IMR-90 (cell line): ENCODE results near the gene APCDD1L. TPM values are rescaled to one million over a fixed set of nuclear protein-coding genes. Genes with fewer than 3 reads are reported as not detected.

ENCODE experiments used
- ATAC-seq: fragments of 200-7000 bp; cut with Tn5 transposase; 2 replicates; pipeline ENCODE4 v1.9.1; 2020; ENCODE audit warnings: low read depth, mild to moderate bottlenecking, moderate library complexity
- BruUV-seq: library from RNA; stranded (reverse); fragments of 400-500 nt; replicated peaks from 2 replicates; lab custom pipeline; 2021; lab: Mats Ljungman, UMichigan
- CTCF ChIA-PET: fragments of 300-600 bp; formaldehyde crosslinking; extraction: SDS; loops from one replicate; lab custom pipeline; 2021; ENCODE audit warnings: antibody characterized with exemption; lab: Yijun Ruan, JAX
- POLR2A ChIA-PET: fragments of 300-600 bp; sonication (Branson Sonifier 250); formaldehyde crosslinking; loops from one replicate; lab custom pipeline; 2022; ENCODE audit warnings: antibody characterized with exemption; ENCODE audit not compliant: unreplicated experiment; lab: Charles Lee
- DNase-seq: peaks from one replicate; pipeline ENCODE4 v3.0.0; 2013
- H2AFZ ChIP-seq: replicated peaks from 2 replicates; pipeline ENCODE3; 2013; ENCODE audit warnings: low read length, mild to moderate bottlenecking; ENCODE audit not compliant: poor library complexity
- H2AK5ac ChIP-seq: 2 replicates; pipeline ENCODE4 v1.6.1; 2013; ENCODE audit warnings: low read depth, low read length, inconsistent platforms
- H2AK9ac ChIP-seq: replicated peaks from 2 replicates; pipeline ENCODE3; 2013; ENCODE audit warnings: mild to moderate bottlenecking, low read depth, low read length, moderate library complexity; ENCODE audit not compliant: poor library complexity
- H2BK120ac ChIP-seq: 2 replicates; pipeline ENCODE4 v1.6.1; 2013; ENCODE audit warnings: low read depth, low read length, inconsistent platforms
- H2BK15ac ChIP-seq: 3 replicates; pipeline ENCODE4 v1.6.1; 2013; ENCODE audit warnings: low read depth, low read length, inconsistent platforms
- H2BK20ac ChIP-seq: 2 replicates; pipeline ENCODE4 v1.6.1; 2013; ENCODE audit warnings: low read depth, mild to moderate bottlenecking, inconsistent platforms, low read length, moderate library complexity
- H2BK5ac ChIP-seq: 2 replicates; pipeline ENCODE4 v1.6.1; 2013; ENCODE audit warnings: mild to moderate bottlenecking, low read depth, low read length, inconsistent platforms; ENCODE audit not compliant: poor library complexity, severe bottlenecking
- H3K14ac ChIP-seq: replicated peaks from 2 replicates; pipeline ENCODE4 v1.6.1; 2013; ENCODE audit warnings: low read depth, low read length, inconsistent platforms
- H3K18ac ChIP-seq: 2 replicates; pipeline ENCODE4 v1.6.1; 2013; ENCODE audit warnings: low read depth, low read length, control low read depth
- H3K23ac ChIP-seq: 2 replicates; pipeline ENCODE4 v1.6.1; 2013; ENCODE audit warnings: low read depth, low read length, inconsistent platforms
- H3K27ac ChIP-seq: 2 replicates; pipeline ENCODE4 v1.5.1; 2013; ENCODE audit warnings: mild to moderate bottlenecking, control low read depth, low read length; ENCODE audit not compliant: insufficient read depth
- H3K27me3 ChIP-seq: 2 replicates; pipeline ENCODE4 v1.6.1; 2013; ENCODE audit warnings: low read length; ENCODE audit not compliant: control insufficient read depth, insufficient read depth
- H3K36me3 ChIP-seq: 2 replicates; pipeline ENCODE4 v1.6.1; 2013; ENCODE audit warnings: low read length, mixed read lengths; ENCODE audit not compliant: control insufficient read depth, insufficient read depth
- H3K4ac ChIP-seq: 2 replicates; pipeline ENCODE4 v1.6.1; 2013; ENCODE audit warnings: low read depth, low read length, inconsistent platforms
- H3K4me1 ChIP-seq: 2 replicates; pipeline ENCODE4 v1.6.1; 2013; ENCODE audit warnings: low read length, mixed read lengths; ENCODE audit not compliant: control insufficient read depth, insufficient read depth
- H3K4me2 ChIP-seq: 2 replicates; pipeline ENCODE4 v1.6.1; 2013; ENCODE audit warnings: low read depth, mild to moderate bottlenecking, control low read depth, low read length, moderate library complexity
- H3K4me3 ChIP-seq: 2 replicates; pipeline ENCODE4 v1.5.1; 2013; ENCODE audit warnings: low read depth, mild to moderate bottlenecking, control low read depth, low read length, moderate library complexity; ENCODE audit not compliant: insufficient read depth
- H3K56ac ChIP-seq: 2 replicates; pipeline ENCODE4 v1.6.1; 2013; ENCODE audit warnings: low read length, inconsistent platforms; ENCODE audit not compliant: insufficient read depth; ENCODE audit errors: extremely low read depth
- H3K79me1 ChIP-seq, 2 experiments: 2 replicates each; pipeline ENCODE4 v1.6.1; 2013; ENCODE audit warnings: low read length in 2 of 2, inconsistent platforms in 1 of 2, low read depth in 1 of 2
- H3K9ac ChIP-seq: 2 replicates; pipeline ENCODE4 v1.6.1; 2013; ENCODE audit warnings: low read depth, low read length, control low read depth
- H3K9me1 ChIP-seq: 2 replicates; pipeline ENCODE4 v1.6.1; 2013; ENCODE audit warnings: low read length, inconsistent platforms; ENCODE audit not compliant: insufficient read depth
- H3K9me3 ChIP-seq: 2 replicates; pipeline ENCODE4 v1.6.1; 2013; ENCODE audit warnings: low read length; ENCODE audit not compliant: control insufficient read depth, insufficient read depth
- H4K20me1 ChIP-seq: 2 replicates; pipeline ENCODE4 v1.6.1; 2013; ENCODE audit warnings: low read length, inconsistent platforms; ENCODE audit not compliant: insufficient read depth
- H4K5ac ChIP-seq: 2 replicates; pipeline ENCODE4 v1.6.1; 2013; ENCODE audit warnings: mild to moderate bottlenecking, low read depth, low read length, control low read depth
- H4K8ac ChIP-seq, 2 experiments: 2 replicates each; pipeline ENCODE4 v1.6.1; 2013; ENCODE audit warnings: low read depth in 2 of 2, low read length in 2 of 2, control low read depth in 1 of 2, inconsistent platforms in 1 of 2
- H4K91ac ChIP-seq: 2 replicates; pipeline ENCODE4 v1.6.1; 2013; ENCODE audit warnings: low read depth, low read length, inconsistent platforms; ENCODE audit not compliant: insufficient read depth
- BHLHE40 ChIP-seq: fragments of 150-350 bp; IDR thresholded peaks from 2 replicates; pipeline ENCODE4 v1.6.1; 2016; ENCODE audit warnings: mild to moderate bottlenecking, low read depth, low read length
- CEBPB ChIP-seq: IDR thresholded peaks from 2 replicates; pipeline ENCODE4 v1.6.1; 2012; ENCODE audit warnings: low read depth, low read length, improper control_type of control experiment
- CHD1 ChIP-seq: IDR thresholded peaks from 2 replicates; pipeline ENCODE4 v1.6.1; 2012; ENCODE audit warnings: low read depth, low read length, improper control_type of control experiment
- FOS ChIP-seq: fragments of 150-350 bp; IDR thresholded peaks from 2 replicates; pipeline ENCODE4 v1.6.1; 2016; ENCODE audit warnings: low read depth, low read length
- MAFK ChIP-seq: IDR thresholded peaks from 2 replicates; pipeline ENCODE4 v1.6.1; 2012; ENCODE audit warnings: low read depth, low read length, improper control_type of control experiment
- MAZ ChIP-seq: IDR thresholded peaks from 2 replicates; pipeline ENCODE4 v1.6.1; 2012; ENCODE audit warnings: low read depth, mild to moderate bottlenecking, low read length, improper control_type of control experiment, moderate library complexity, borderline replicate concordance
- MXI1 ChIP-seq: IDR thresholded peaks from 2 replicates; pipeline ENCODE4 v1.6.1; 2012; ENCODE audit warnings: low read depth, mild to moderate bottlenecking, low read length, moderate library complexity, borderline replicate concordance
- NFE2L2 ChIP-seq: fragments of 150-350 bp; IDR thresholded peaks from 2 replicates; pipeline ENCODE4 v1.6.1; 2016; ENCODE audit warnings: low read depth, mild to moderate bottlenecking, low read length
- POLR2A ChIP-seq: IDR thresholded peaks from 2 replicates; pipeline ENCODE4 v1.6.1; 2012; ENCODE audit warnings: mild to moderate bottlenecking, low read depth, low read length
- RAD21 ChIP-seq: IDR thresholded peaks from 2 replicates; pipeline ENCODE4 v1.6.1; 2012; ENCODE audit warnings: low read length, improper control_type of control experiment
- RCOR1 ChIP-seq: IDR thresholded peaks from 2 replicates; pipeline ENCODE4 v1.6.1; 2012; ENCODE audit warnings: mild to moderate bottlenecking, low read length, improper control_type of control experiment; ENCODE audit not compliant: insufficient replicate concordance
- RFX5 ChIP-seq: IDR thresholded peaks from 2 replicates; pipeline ENCODE4 v1.8.0; 2012; ENCODE audit warnings: low read depth, mild to moderate bottlenecking, low read length, moderate library complexity
- SMC3 ChIP-seq: fragments of 150-350 bp; IDR thresholded peaks from 2 replicates; pipeline ENCODE4 v1.6.1; 2016; ENCODE audit warnings: low read depth, mild to moderate bottlenecking, antibody characterized with exemption, low read length, moderate library complexity
- WGBS, 2 experiments: methylation state at CpG; one replicate each; pipeline versions ENCODE4 v1.1.5 to v1.1.7; 2013; ENCODE audit warnings: missing lambda C conversion rate in 2 of 2; ENCODE audit not compliant: insufficient read length in 1 of 2; ENCODE audit errors: extremely low coverage in 2 of 2; 5-methylcytosine and 5-hydroxymethylcytosine counted together
- dilution Hi-C: fragments of 300-500 bp; cut with HindIII; formaldehyde crosslinking; loops from one replicate; pipeline ENCODE4 v1.14.3; 2018; ENCODE audit warnings: low sequenced_read_pairs; ENCODE audit not compliant: unreplicated experiment
- in situ Hi-C: fragments of 300-500 bp; cut with MboI; formaldehyde crosslinking; loops from 3 replicates; pipeline ENCODE4 v1.14.3; 2019; ENCODE audit warnings: low sequenced_read_pairs, inconsistent platforms, mixed read lengths
- intact Hi-C: fragments of 100-400 bp; cut with micrococcal nuclease; formaldehyde crosslinking; loops from 2 replicates; pipeline ENCODE4 v1.10.0; 2022
- polyA plus RNA-seq, 3 experiments: library from polyadenylated mRNA; depleted of rRNA; stranded (reverse); fragments of >200 nt; gene quantifications; 2 replicates each; pipeline ENCODE4 v1.2.3, GENCODE V29; 2012; ENCODE audit warnings: low replicate concordance in 1 of 3
- total RNA-seq: library from RNA; depleted of rRNA; stranded (reverse); fragments of >200 nt; gene quantifications from 2 replicates; pipeline ENCODE4 v1.2.3, GENCODE V29; 2012
- TF ChIP-seq, protein P1 (sequence below): fragments of 150-350 bp; IDR thresholded peaks from 2 replicates; pipeline ENCODE4 v1.6.1; 2017; ENCODE audit warnings: mild to moderate bottlenecking, antibody characterized with exemption, low read length, low read depth
- TF ChIP-seq, protein P2 (sequence below): conservative IDR thresholded peaks from 2 replicates; pipeline ENCODE4 v1.5.1; 2012; ENCODE audit warnings: mild to moderate bottlenecking, low read depth, low read length, improper control_type of control experiment
- TF ChIP-seq, protein P3 (sequence below): fragments of 150-350 bp; IDR thresholded peaks from 2 replicates; pipeline ENCODE4 v1.6.1; 2016; ENCODE audit warnings: low read depth, mild to moderate bottlenecking, low read length, moderate library complexity, borderline replicate concordance

The APCDD1L gene
- total and polyA plus RNA-seq, 2 of the 4 experiments (the other 2 are of a cell fraction): 2.5 to 18.3 TPM

DNA sequence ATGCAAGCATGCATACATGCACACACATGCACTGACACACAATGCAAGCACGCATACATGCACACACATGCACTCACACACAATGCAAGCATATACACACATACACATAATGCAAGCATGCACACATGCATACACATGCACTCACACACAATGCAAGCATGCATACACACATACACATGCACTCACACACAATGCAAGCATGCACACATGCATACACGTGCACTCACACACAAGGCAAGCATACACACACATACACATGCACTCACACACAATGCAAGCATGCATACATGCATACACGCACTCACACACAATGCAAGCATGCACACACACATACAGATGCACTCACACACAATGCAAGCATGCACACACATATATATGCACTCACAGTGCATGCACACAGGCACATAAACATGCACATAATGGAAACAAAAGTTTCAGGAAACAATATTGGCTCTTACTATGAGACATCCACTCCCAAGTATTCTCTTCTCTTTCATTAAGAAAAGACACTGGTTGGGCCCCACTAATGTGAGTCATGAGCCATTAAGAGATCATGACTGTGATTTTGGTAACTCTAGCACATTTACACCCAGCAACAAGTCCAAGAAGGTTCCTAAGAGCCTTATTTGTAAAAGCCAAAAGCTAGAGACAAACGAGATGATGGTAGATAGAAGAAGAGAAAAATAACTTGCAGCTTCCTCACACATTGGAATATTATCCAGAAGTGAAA, 22.2 kb downstream of the APCDD1L start:
- H3K4me1 ChIP-seq: no peaks in the 10 kb centered on the region
- dilution Hi-C loops: no loop called here
- no peaks in the 10 kb centered on the region for H3K36me3 ChIP-seq
- H2BK20ac ChIP-seq: no peak overlapping the region
- H4K91ac ChIP-seq: no peak overlapping the region
- H2BK120ac ChIP-seq: no peak overlapping the region
- H3K27me3 ChIP-seq: no peaks in the 10 kb centered on the region; the same call in 1 of the 2 replicates
- peaks cover 5% of the 10 kb centered on the region for H3K9me1 ChIP-seq
- intact Hi-C loops: no loop called here
- no peak overlapping the region for H4K8ac ChIP-seq
- no peak for TF ChIP-seq POLR2A
- TF ChIP-seq BHLHE40: no peak
- TF ChIP-seq FOS: no peak
- no peak for TF ChIP-seq RAD21
- TF ChIP-seq, protein P1, sequence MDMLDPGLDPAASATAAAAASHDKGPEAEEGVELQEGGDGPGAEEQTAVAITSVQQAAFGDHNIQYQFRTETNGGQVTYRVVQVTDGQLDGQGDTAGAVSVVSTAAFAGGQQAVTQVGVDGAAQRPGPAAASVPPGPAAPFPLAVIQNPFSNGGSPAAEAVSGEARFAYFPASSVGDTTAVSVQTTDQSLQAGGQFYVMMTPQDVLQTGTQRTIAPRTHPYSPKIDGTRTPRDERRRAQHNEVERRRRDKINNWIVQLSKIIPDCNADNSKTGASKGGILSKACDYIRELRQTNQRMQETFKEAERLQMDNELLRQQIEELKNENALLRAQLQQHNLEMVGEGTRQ: no peak
- TF ChIP-seq, protein P2, sequence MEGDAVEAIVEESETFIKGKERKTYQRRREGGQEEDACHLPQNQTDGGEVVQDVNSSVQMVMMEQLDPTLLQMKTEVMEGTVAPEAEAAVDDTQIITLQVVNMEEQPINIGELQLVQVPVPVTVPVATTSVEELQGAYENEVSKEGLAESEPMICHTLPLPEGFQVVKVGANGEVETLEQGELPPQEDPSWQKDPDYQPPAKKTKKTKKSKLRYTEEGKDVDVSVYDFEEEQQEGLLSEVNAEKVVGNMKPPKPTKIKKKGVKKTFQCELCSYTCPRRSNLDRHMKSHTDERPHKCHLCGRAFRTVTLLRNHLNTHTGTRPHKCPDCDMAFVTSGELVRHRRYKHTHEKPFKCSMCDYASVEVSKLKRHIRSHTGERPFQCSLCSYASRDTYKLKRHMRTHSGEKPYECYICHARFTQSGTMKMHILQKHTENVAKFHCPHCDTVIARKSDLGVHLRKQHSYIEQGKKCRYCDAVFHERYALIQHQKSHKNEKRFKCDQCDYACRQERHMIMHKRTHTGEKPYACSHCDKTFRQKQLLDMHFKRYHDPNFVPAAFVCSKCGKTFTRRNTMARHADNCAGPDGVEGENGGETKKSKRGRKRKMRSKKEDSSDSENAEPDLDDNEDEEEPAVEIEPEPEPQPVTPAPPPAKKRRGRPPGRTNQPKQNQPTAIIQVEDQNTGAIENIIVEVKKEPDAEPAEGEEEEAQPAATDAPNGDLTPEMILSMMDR: no peak
- TF ChIP-seq CHD1: no peak
- no peak for TF ChIP-seq SMC3
- TF ChIP-seq NFE2L2: no peak
- no peak for TF ChIP-seq MAFK
- no peak for TF ChIP-seq RFX5
- TF ChIP-seq CEBPB: no peak
- TF ChIP-seq, protein P3, sequence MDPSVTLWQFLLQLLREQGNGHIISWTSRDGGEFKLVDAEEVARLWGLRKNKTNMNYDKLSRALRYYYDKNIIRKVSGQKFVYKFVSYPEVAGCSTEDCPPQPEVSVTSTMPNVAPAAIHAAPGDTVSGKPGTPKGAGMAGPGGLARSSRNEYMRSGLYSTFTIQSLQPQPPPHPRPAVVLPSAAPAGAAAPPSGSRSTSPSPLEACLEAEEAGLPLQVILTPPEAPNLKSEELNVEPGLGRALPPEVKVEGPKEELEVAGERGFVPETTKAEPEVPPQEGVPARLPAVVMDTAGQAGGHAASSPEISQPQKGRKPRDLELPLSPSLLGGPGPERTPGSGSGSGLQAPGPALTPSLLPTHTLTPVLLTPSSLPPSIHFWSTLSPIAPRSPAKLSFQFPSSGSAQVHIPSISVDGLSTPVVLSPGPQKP: no peak
- no peak for TF ChIP-seq RCOR1
- no peak for TF ChIP-seq MXI1
- TF ChIP-seq MAZ: no peak
- H3K27ac ChIP-seq: no peak overlapping the region
- H2AK5ac ChIP-seq: no peak overlapping the region
- H3K23ac ChIP-seq: no peak overlapping the region
- H3K18ac ChIP-seq: no peak overlapping the region
- 87% methylated on average over 3 of the region's 4 CpGs; no CpG with 5 or more reads in 1 of the 2 experiments for WGBS, 2 experiments
- no peaks in the 10 kb centered on the region; the same call in 1 of the 2 replicates for H3K9me3 ChIP-seq
- H3K4ac ChIP-seq: no peak overlapping the region
- H3K4me2 ChIP-seq: no peak overlapping the region
- no peak overlapping the region for H2AK9ac ChIP-seq
- no TSS peak for BruUV-seq
- no peak overlapping the region for H3K9ac ChIP-seq
- no peak overlapping the region for H4K5ac ChIP-seq
- no peaks in the 10 kb centered on the region for H4K20me1 ChIP-seq
- no peak overlapping the region for H2BK15ac ChIP-seq
- no peak overlapping the region for H2AFZ ChIP-seq
- ATAC-seq (no peak), DNase-seq (no peak)
- no peak overlapping the region for H2BK5ac ChIP-seq
- H3K4me3 ChIP-seq: no peak overlapping the region
- no peak overlapping the region for H3K56ac ChIP-seq
- peaks cover 5 to 9% of the 10 kb centered on the region in 2 experiments; a peak in 3 of 4 replicates for H3K79me1 ChIP-seq
- H3K14ac ChIP-seq: no peak overlapping the region
- CTCF ChIA-PET: no interaction called here
- in situ Hi-C loops: no loop called here
- POLR2A ChIA-PET: no interaction called here
